ENCODE results near the gene ABCA7. TPM values are rescaled to one million over a fixed set of nuclear protein-coding genes. Genes with fewer than 3 reads are reported as not detected.

Gene ABCA7
- total and polyA plus RNA-seq, 2 of the 8 experiments (the other 6 are each of a cell fraction or from before 2014, with no cell fraction given): 10.4 to 25.6 TPM

GRCh38 chr19:1042689-1043511 is 3.0 kb downstream of the ABCA7 start:
- Histone ChIP-seq H3K23ac (ENCODE audit: insufficient read length) (no peak overlapping the region), H3K14ac (ENCODE audit: insufficient read length) (no peak overlapping the region), H2BK5ac (ENCODE audit: low read depth, low read length) (no peak overlapping the region), H3K18ac (ENCODE audit: extremely low read depth, low read length) (no peak overlapping the region; the same call in 1 of the 2 replicates), H4K91ac (replicated peaks; ENCODE audit: insufficient read length, low read length) (no peak overlapping the region), H4K5ac (ENCODE audit: insufficient read length, low read depth, low read length) (no peak overlapping the region), H2AFZ (ENCODE audit: low read length) (no peak overlapping the region), H3K27ac (ENCODE audit: low read depth, low read length) (no peak overlapping the region), H2BK12ac (ENCODE audit: low read depth, low read length) (no peak overlapping the region), H3K9me3 (ENCODE audit: insufficient read depth in 2 of 2, low read depth in 1 of 2, low read length in 1 of 2) (no peaks in the 10 kb centered on the region), H3K36me3 (ENCODE audit: control insufficient read depth in 2 of 4, insufficient read depth in 4 of 4, low read length in 3 of 4) (peaks cover 0 to 14% (median 4%) of the 10 kb centered on the region in 4 experiments; a peak in 4 of 8 replicates), H2BK120ac (replicated peaks; ENCODE audit: low read depth, low read length) (no peak overlapping the region), H3K4me1 (replicated peaks in 1 of 4; ENCODE audit: control insufficient read depth in 3 of 4, insufficient read depth in 4 of 4, low read length in 3 of 4) (peaks cover 0 to 10% (median 9%) of the 10 kb centered on the region in 4 experiments; a peak in 6 of 7 replicates), H3K4me2 (ENCODE audit: insufficient read depth in 1 of 2, low read depth in 2 of 2, low read length in 2 of 2) (no peak overlapping the region), H4K8ac (ENCODE audit: extremely low read depth, insufficient read depth, low read length) (no peak overlapping the region), H2BK15ac (ENCODE audit: low read length) (no peak overlapping the region), H3K27me3 (replicated peaks in 1 of 4; ENCODE audit: control insufficient read depth in 3 of 4, extremely low read depth in 1 of 4, insufficient read depth in 3 of 4, low read length in 3 of 4) (no peaks in the 10 kb centered on the region), H3K4ac (replicated peaks; ENCODE audit: insufficient read length, low read depth, low read length) (no peak overlapping the region), H2AK5ac (ENCODE audit: low read depth, low read length) (no peak overlapping the region), H4K20me1 (replicated peaks in 1 of 2; ENCODE audit: control insufficient read depth in 1 of 2, insufficient read depth in 2 of 2, low read length in 2 of 2) (peaks cover 0 to 2% of the 10 kb centered on the region in 2 experiments), H3K79me1 (ENCODE audit: low read depth, low read length) (no peaks in the 10 kb centered on the region), H3K56ac (replicated peaks; ENCODE audit: insufficient read length, low read depth, low read length) (no peak overlapping the region), H3K4me3 (ENCODE audit: extremely low read depth in 1 of 4, insufficient read depth in 2 of 4, low read depth in 3 of 4, low read length in 4 of 4) (no peak overlapping the region), H3K9ac (replicated peaks in 1 of 4; ENCODE audit: extremely low read depth in 1 of 4, low read depth in 3 of 4, low read length in 3 of 4) (no peak overlapping the region), H3K23me2 (ENCODE audit: low read depth, low read length) (peaks cover 10% of the 10 kb centered on the region), H3K79me2 (ENCODE audit: control insufficient read depth in 1 of 2, insufficient read depth in 2 of 2, low read length in 2 of 2) (no peaks in the 10 kb centered on the region), H2BK20ac (ENCODE audit: low read length) (no peak overlapping the region)
- FAIRE-seq (no peak), DNase-seq (ENCODE audit: low read depth in 1 of 2, low spot score in 2 of 2) (no peak)
- CTCF ChIA-PET (ENCODE audit: partially characterized antibody): interaction anchor here (0.6 to 4.8 kb wide), 6 partner anchors 13 to 178 kb away, joined by 3 to 27 read pairs (median 4); partner anchors contain the start of gene ARHGAP45
- POLR2A ChIA-PET (ENCODE audit: partially characterized antibody): interaction anchor here (0.8 to 16.4 kb wide), 7 partner anchors 7 to 226 kb away, joined by 3 to 509 read pairs (median 6); partner anchors contain the start of genes CIRBP, CNN2 and RNU6-2
- WGBS, 2 experiments (ENCODE audit: extremely low coverage in 1 of 2, insufficient coverage in 1 of 2, insufficient read length in 1 of 2, insufficient replicate concordance in 2 of 2, low coverage in 1 of 2, low lambda C conversion rate in 2 of 2, missing lambda C conversion rate in 1 of 2): 86% methylated on average over 21 of the region's 23 CpGs; no CpG with 5 or more reads in 1 of the 2 experiments
- TF ChIP-seq TCF12 (IDR thresholded peaks at IDR 0.05; ENCODE audit: low read depth, low read length) (no peak), ZNF274 (IDR thresholded peaks at IDR 0.05; ENCODE audit: borderline replicate concordance, extremely low read depth, low read length) (no peak), JUND (IDR thresholded peaks at IDR 0.05; ENCODE audit: low read length) (no peak), JUN (IDR thresholded peaks at IDR 0.05; ENCODE audit: low read depth, low read length) (no peak), SAP30 (IDR thresholded peaks at IDR 0.05; ENCODE audit: insufficient read depth, insufficient replicate concordance, low read length) (no peak), CBX5 (IDR thresholded peaks at IDR 0.05; ENCODE audit: low read depth, low read length) (no peak), EP300 (IDR thresholded peaks at IDR 0.05; ENCODE audit: borderline replicate concordance in 1 of 2, low read depth in 2 of 2, low read length in 2 of 2) (no peak), SIN3A (conservative IDR thresholded peaks at IDR 0.05 in 1 of 2, IDR thresholded peaks at IDR 0.05 in 1 of 2; ENCODE audit: low read depth in 1 of 2, low read length in 2 of 2) (no peak), HDAC2 (IDR thresholded peaks at IDR 0.05; ENCODE audit: borderline replicate concordance in 1 of 2, low read depth in 2 of 2, low read length in 2 of 2) (no peak), MAX (IDR thresholded peaks at IDR 0.05) (no peak)
